Uterus (tissue), 4 donors: ENCODE measurements around the gene CXCR3. TPM values are rescaled to one million over a fixed set of nuclear protein-coding genes. Genes with fewer than 3 reads are reported as not detected.

Source experiments
- DNase-seq, 2 donors: peaks; one replicate each; pipeline ENCODE4 v3.0.0-alpha.2; 2019 to 2020
- H3K27ac ChIP-seq, 2 donors: fragments of 200-600 bp; sonication (generic); 1 replicate in 1 of 2; 2 replicates in 1 of 2; pipeline ENCODE4 v1.5.1; 2016 to 2018
- H3K27me3 ChIP-seq, 2 donors: fragments of 200-600 bp; sonication (generic); one replicate each; pipeline ENCODE4 v1.5.1; 2018 to 2019; ENCODE audit warnings: control low read depth in 1 of 2
- H3K36me3 ChIP-seq, 2 donors: fragments of 200-600 bp; sonication (generic); one replicate each; pipeline ENCODE4 v1.5.1; 2019; ENCODE audit warnings: control low read depth in 1 of 2
- H3K4me1 ChIP-seq, 2 donors: fragments of 200-600 bp; sonication (generic); one replicate each; pipeline ENCODE4 v1.5.1; 2018 to 2019; ENCODE audit warnings: control low read depth in 1 of 2
- H3K4me3 ChIP-seq, 2 donors: fragments of 200-600 bp; sonication (generic); 1 replicate in 1 of 2; 2 replicates in 1 of 2; pipeline ENCODE4 v1.5.1; 2018 to 2019; ENCODE audit warnings: mild to moderate bottlenecking in 1 of 2
- H3K9me3 ChIP-seq, 2 donors: fragments of 200-600 bp; sonication (generic); one replicate each; pipeline ENCODE4 v1.5.1; 2019; ENCODE audit warnings: control low read depth in 1 of 2
- CTCF ChIP-seq, 4 experiments: fragments of 200-600 bp in 2 of 4; fragments of 450-650 bp in 2 of 4; sonication (generic) in 2 of 4; IDR thresholded peaks; one replicate each; pipeline ENCODE4 v1.5.1; 2016 to 2019; ENCODE audit warnings: antibody characterized with exemption in 4 of 4, mild to moderate bottlenecking in 2 of 4, moderate library complexity in 1 of 4
- POLR2A ChIP-seq, 2 donors: fragments of 450-650 bp; IDR thresholded peaks; one replicate each; pipeline ENCODE4 v1.6.1; 2016; ENCODE audit warnings: antibody characterized with exemption in 2 of 2, mild to moderate bottlenecking in 1 of 2, moderate library complexity in 1 of 2
- intact Hi-C: fragments of 100-400 bp; cut with DNase I; formaldehyde crosslinking; loops from one replicate; pipeline ENCODE4 v1.15.1; 2023; ENCODE audit warnings: low total_unique reads
- total RNA-seq, 4 donors: library from RNA; depleted of rRNA in 3 of 4; stranded (reverse); fragments of >200 nt in 3 of 4; gene quantifications; one replicate each; pipeline versions ENCODE4 v1.1.0 to v1.2.4, GENCODE V29; 2014 to 2023
- donor health status: DM: yes; HTN: yes; CAD: no.

Gene CXCR3
- total RNA-seq, 4 donors from 2014 or later: 0.28 TPM; not detected in 3

- no peaks in the 10 kb centered on the region for H3K4me1 ChIP-seq
- H3K9me3 ChIP-seq: no peaks in the 10 kb centered on the region
- H3K36me3 ChIP-seq: no peaks in the 10 kb centered on the region
- intact Hi-C loops: no loop called here
- peak overlapping the region; percentile 70 for H3K27ac ChIP-seq
- no peak for DNase-seq
- TF ChIP-seq POLR2A (IDR thresholded peaks at IDR 0.05) (no peak), CTCF (IDR thresholded peaks at IDR 0.05) (no peak)
- no peak overlapping the region for H3K4me3 ChIP-seq
- no peaks in the 10 kb centered on the region for H3K27me3 ChIP-seq
These were observed 3.8 kb upstream of the CXCR3 start for GRCh38 chrX:71622032-71622575.

- no peak overlapping the region for H3K27ac ChIP-seq
- intact Hi-C loops: no loop called here
- no peak for DNase-seq
- no peaks in the 10 kb centered on the region for H3K4me1 ChIP-seq
- no peaks in the 10 kb centered on the region for H3K27me3 ChIP-seq
- H3K9me3 ChIP-seq: no peaks in the 10 kb centered on the region
- TF ChIP-seq CTCF (IDR thresholded peaks at IDR 0.05) (no peak), POLR2A (IDR thresholded peaks at IDR 0.05) (no peak)
- no peak overlapping the region for H3K4me3 ChIP-seq
- H3K36me3 ChIP-seq: no peaks in the 10 kb centered on the region
These were observed 3.3 kb upstream of the CXCR3 start for GRCh38 chrX:71621603-71622002.

DNA sequence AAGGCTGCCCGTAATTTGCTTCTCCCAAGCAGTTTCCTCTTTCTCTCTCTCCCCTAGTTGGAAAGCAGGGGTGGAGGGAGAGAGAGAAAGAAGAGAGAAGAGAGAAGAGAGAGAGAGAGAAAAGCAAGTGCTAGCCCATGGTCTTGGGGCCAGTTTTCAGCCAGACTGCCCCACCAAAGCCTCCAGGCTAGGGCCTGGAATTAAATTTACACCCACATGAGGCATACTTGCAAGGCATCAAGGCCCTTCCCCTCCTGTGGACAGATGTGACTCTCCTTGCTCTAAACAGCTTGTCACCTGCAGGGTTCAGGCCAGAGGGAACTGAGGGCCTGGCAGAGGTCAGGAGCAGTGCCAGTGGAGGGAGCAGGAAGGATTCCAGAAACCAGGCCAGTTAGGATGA lies 1.7 kb upstream of the CXCR3 start:
- no peak for TF ChIP-seq POLR2A (IDR thresholded peaks at IDR 0.05)
- TF ChIP-seq CTCF (IDR thresholded peaks at IDR 0.05): no peak
- intact Hi-C loops: no loop called here
- Histone ChIP-seq H3K4me1 (no peaks in the 10 kb centered on the region), H3K36me3 (no peaks in the 10 kb centered on the region), H3K9me3 (no peaks in the 10 kb centered on the region), H3K4me3 (no peak overlapping the region), H3K27ac (no peak overlapping the region), H3K27me3 (no peaks in the 10 kb centered on the region)
- DNase-seq: no peak

GRCh38 chrX:71619193-71619592 lies 882 bp upstream of the CXCR3 start:
- Histone ChIP-seq H3K4me1 (no peaks in the 10 kb centered on the region), H3K9me3 (no peaks in the 10 kb centered on the region), H3K27me3 (no peaks in the 10 kb centered on the region), H3K27ac (no peak overlapping the region), H3K4me3 (no peak overlapping the region), H3K36me3 (no peaks in the 10 kb centered on the region)
- no peak for TF ChIP-seq POLR2A (IDR thresholded peaks at IDR 0.05)
- no peak for TF ChIP-seq CTCF (IDR thresholded peaks at IDR 0.05)
- DNase-seq: no peak
- intact Hi-C loops: no loop called here

GRCh38 chrX:71618787-71619186 lies 476 bp upstream of the CXCR3 start:
- DNase-seq: no peak
- intact Hi-C loops: no loop called here
- no peaks in the 10 kb centered on the region for H3K27me3 ChIP-seq
- H3K36me3 ChIP-seq: no peaks in the 10 kb centered on the region
- TF ChIP-seq CTCF (IDR thresholded peaks at IDR 0.05) (no peak), POLR2A (IDR thresholded peaks at IDR 0.05) (no peak)
- no peak overlapping the region for H3K27ac ChIP-seq
- H3K9me3 ChIP-seq: no peaks in the 10 kb centered on the region
- no peak overlapping the region for H3K4me3 ChIP-seq
- no peaks in the 10 kb centered on the region for H3K4me1 ChIP-seq
